Measurements from ENCODE around the gene CBX6. TPM values are rescaled to one million over a fixed set of nuclear protein-coding genes. Genes with fewer than 3 reads are reported as not detected.
A peak's percentile ranks its signal among the peaks of the same experiment; 100 is the strongest.

CBX6 gene
- total and polyA plus RNA-seq, 9 of the 15 experiments (the other 6 are each of a cell fraction or from before 2014, with no cell fraction given) = 0.75 to 31.6 (median 8.0) TPM

GRCh38 chr22:38870312-38870741 lies 1.7 kb downstream of the CBX6 start (continued):
- TF ChIP-seq, protein P1, sequence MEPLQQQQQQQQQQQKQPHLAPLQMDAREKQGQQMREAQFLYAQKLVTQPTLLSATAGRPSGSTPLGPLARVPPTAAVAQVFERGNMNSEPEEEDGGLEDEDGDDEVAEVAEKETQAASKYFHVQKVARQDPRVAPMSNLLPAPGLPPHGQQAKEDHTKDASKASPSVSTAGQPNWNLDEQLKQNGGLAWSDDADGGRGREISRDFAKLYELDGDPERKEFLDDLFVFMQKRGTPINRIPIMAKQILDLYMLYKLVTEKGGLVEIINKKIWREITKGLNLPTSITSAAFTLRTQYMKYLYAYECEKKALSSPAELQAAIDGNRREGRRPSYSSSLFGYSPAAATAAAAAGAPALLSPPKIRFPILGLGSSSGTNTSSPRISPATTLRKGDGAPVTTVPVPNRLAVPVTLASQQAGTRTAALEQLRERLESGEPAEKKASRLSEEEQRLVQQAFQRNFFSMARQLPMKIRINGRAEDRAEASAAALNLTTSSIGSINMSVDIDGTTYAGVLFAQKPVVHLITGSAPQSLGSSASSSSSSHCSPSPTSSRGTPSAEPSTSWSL (CRISPR knock-in tag; IDR thresholded peaks at IDR 0.05; ENCODE audit: borderline replicate concordance) = no peak
- TF ChIP-seq, protein P2, sequence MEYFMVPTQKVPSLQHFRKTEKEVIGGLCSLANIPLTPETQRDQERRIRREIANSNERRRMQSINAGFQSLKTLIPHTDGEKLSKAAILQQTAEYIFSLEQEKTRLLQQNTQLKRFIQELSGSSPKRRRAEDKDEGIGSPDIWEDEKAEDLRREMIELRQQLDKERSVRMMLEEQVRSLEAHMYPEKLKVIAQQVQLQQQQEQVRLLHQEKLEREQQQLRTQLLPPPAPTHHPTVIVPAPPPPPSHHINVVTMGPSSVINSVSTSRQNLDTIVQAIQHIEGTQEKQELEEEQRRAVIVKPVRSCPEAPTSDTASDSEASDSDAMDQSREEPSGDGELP (CRISPR knock-in tag; IDR thresholded peaks at IDR 0.05; ENCODE audit: borderline replicate concordance) = peak; percentile 83
- TF ChIP-seq RAD21 (CRISPR knock-in tag; conservative IDR thresholded peaks at IDR 0.05 in 1 of 2, IDR thresholded peaks at IDR 0.05 in 1 of 2) (peak; percentile 58 to 77), RCOR1 (IDR thresholded peaks at IDR 0.05; ENCODE audit: borderline replicate concordance in 1 of 2, low read depth in 2 of 2, low read length in 2 of 2) (peak in 1 of 2 experiments; percentile 47; a peak in 2 of 4 replicates), ZNF639 (CRISPR knock-in tag; conservative IDR thresholded peaks at IDR 0.05 in 1 of 2, IDR thresholded peaks at IDR 0.05 in 1 of 2) (no peak), SMARCE1 (IDR thresholded peaks at IDR 0.05) (no peak), ZNF263 (CRISPR knock-in tag; IDR thresholded peaks at IDR 0.05; ENCODE audit: borderline replicate concordance) (peak; percentile 17; the same call in 1 of the 2 replicates), KAT7 (CRISPR knock-in tag; IDR thresholded peaks at IDR 0.05; ENCODE audit: borderline replicate concordance) (no peak), SIN3A (IDR thresholded peaks at IDR 0.05; ENCODE audit: borderline replicate concordance in 2 of 2, control insufficient read depth in 1 of 2, low read depth in 2 of 2, low read length in 2 of 2) (peak in 1 of 2 experiments; percentile 59; a peak in 1 of 4 replicates), PCBP1 (IDR thresholded peaks at IDR 0.05; ENCODE audit: low read depth, low read length, poor library complexity, severe bottlenecking) (no peak), TBL1XR1 (IDR thresholded peaks at IDR 0.05; ENCODE audit: low read length in 2 of 2) (no peak), HNRNPL (IDR thresholded peaks at IDR 0.05; ENCODE audit: low read depth, low read length) (no peak), ZNF232 (CRISPR knock-in tag; IDR thresholded peaks at IDR 0.05) (no peak), ARID3A (IDR thresholded peaks at IDR 0.05; ENCODE audit: borderline replicate concordance, low read depth, low read length) (no peak), HNRNPK (IDR thresholded peaks at IDR 0.05; ENCODE audit: low read depth, low read length, poor library complexity, severe bottlenecking) (no peak), SETDB1 (IDR thresholded peaks at IDR 0.05; ENCODE audit: low read length) (no peak), STAG1 (CRISPR knock-in tag; IDR thresholded peaks at IDR 0.05; ENCODE audit: borderline replicate concordance) (peak; percentile 48; the same call in 1 of the 2 replicates), HOXB6 (CRISPR knock-in tag; IDR thresholded peaks at IDR 0.05; ENCODE audit: borderline replicate concordance) (no peak), MBD2 (IDR thresholded peaks at IDR 0.05; ENCODE audit: borderline replicate concordance, low read depth) (no peak)
- TF ChIP-seq, protein P3, sequence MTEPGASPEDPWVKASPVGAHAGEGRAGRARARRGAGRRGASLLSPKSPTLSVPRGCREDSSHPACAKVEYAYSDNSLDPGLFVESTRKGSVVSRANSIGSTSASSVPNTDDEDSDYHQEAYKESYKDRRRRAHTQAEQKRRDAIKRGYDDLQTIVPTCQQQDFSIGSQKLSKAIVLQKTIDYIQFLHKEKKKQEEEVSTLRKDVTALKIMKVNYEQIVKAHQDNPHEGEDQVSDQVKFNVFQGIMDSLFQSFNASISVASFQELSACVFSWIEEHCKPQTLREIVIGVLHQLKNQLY (CRISPR knock-in tag; conservative IDR thresholded peaks at IDR 0.05) = no peak

All from K562 (cell line).